Measurements from ENCODE around the gene RAB40B.
"Not testable (repeated sequence)": the region's sequence is repeated elsewhere in the genome, so short reads cannot be mapped to it uniquely, and the experiment has no call there.

RAB40B gene

GRCh38 chr17:82663381-82664275 is 34.9 kb downstream of the RAB40B start:
- Histone ChIP-seq H3K4me1 (ENCODE audit: insufficient read depth, low read length) (no peaks in the 10 kb centered on the region), H3K27me3 (ENCODE audit: insufficient read depth, low read length) (no peaks in the 10 kb centered on the region), H3K4me3 (ENCODE audit: low read length) (no peak overlapping the region), H3K9ac (ENCODE audit: low read depth, low read length) (no peak overlapping the region), H3K27ac (ENCODE audit: low read length) (no peak overlapping the region), H3K36me3 (ENCODE audit: insufficient read depth, low read depth, low read length) (no peaks in the 10 kb centered on the region), H3K9me3 (ENCODE audit: insufficient read depth, low read depth, low read length) (no peaks in the 10 kb centered on the region)

GRCh38 chr17:82662711-82663261 is 35.7 kb downstream of the RAB40B start:
- H3K27me3 ChIP-seq (ENCODE audit: insufficient read depth, low read length): no peaks in the 10 kb centered on the region
- no peaks in the 10 kb centered on the region for H3K4me1 ChIP-seq (ENCODE audit: insufficient read depth, low read length)
- no peak overlapping the region for H3K4me3 ChIP-seq (ENCODE audit: low read length)
- H3K27ac ChIP-seq (ENCODE audit: low read length): no peak overlapping the region
- no peak overlapping the region for H3K9ac ChIP-seq (ENCODE audit: low read depth, low read length)
- no peaks in the 10 kb centered on the region for H3K36me3 ChIP-seq (ENCODE audit: insufficient read depth, low read depth, low read length)
- no peaks in the 10 kb centered on the region for H3K9me3 ChIP-seq (ENCODE audit: insufficient read depth, low read depth, low read length)

- no peak overlapping the region for H3K4me3 ChIP-seq (ENCODE audit: low read length)
- no peaks in the 10 kb centered on the region for H3K9me3 ChIP-seq (ENCODE audit: insufficient read depth, low read depth, low read length)
- no peaks in the 10 kb centered on the region for H3K36me3 ChIP-seq (ENCODE audit: insufficient read depth, low read depth, low read length)
- no peak overlapping the region for H3K27ac ChIP-seq (ENCODE audit: low read length)
- H3K27me3 ChIP-seq (ENCODE audit: insufficient read depth, low read length): no peaks in the 10 kb centered on the region
- H3K9ac ChIP-seq (ENCODE audit: low read depth, low read length): no peak overlapping the region
- no peaks in the 10 kb centered on the region for H3K4me1 ChIP-seq (ENCODE audit: insufficient read depth, low read length)
Observed at GRCh38 chr17:82661717-82662683, 36.5 kb downstream of the RAB40B start.

- no peaks in the 10 kb centered on the region for H3K9me3 ChIP-seq (ENCODE audit: insufficient read depth, low read depth, low read length)
- no peak overlapping the region for H3K27ac ChIP-seq (ENCODE audit: low read length)
- H3K4me3 ChIP-seq (ENCODE audit: low read length): no peak overlapping the region
- no peaks in the 10 kb centered on the region for H3K36me3 ChIP-seq (ENCODE audit: insufficient read depth, low read depth, low read length)
- H3K9ac ChIP-seq (ENCODE audit: low read depth, low read length): no peak overlapping the region
- no peaks in the 10 kb centered on the region for H3K27me3 ChIP-seq (ENCODE audit: insufficient read depth, low read length)
- no peaks in the 10 kb centered on the region for H3K4me1 ChIP-seq (ENCODE audit: insufficient read depth, low read length)
Observed at GRCh38 chr17:82659886-82660285, 38.6 kb downstream of the RAB40B start.

- H3K9me3 ChIP-seq (ENCODE audit: insufficient read depth, low read depth, low read length): no peaks in the 10 kb centered on the region
- H3K9ac ChIP-seq (ENCODE audit: low read depth, low read length): no peak overlapping the region
- H3K27me3 ChIP-seq (ENCODE audit: insufficient read depth, low read length): no peaks in the 10 kb centered on the region
- no peaks in the 10 kb centered on the region for H3K4me1 ChIP-seq (ENCODE audit: insufficient read depth, low read length)
- no peak overlapping the region for H3K27ac ChIP-seq (ENCODE audit: low read length)
- no peaks in the 10 kb centered on the region for H3K36me3 ChIP-seq (ENCODE audit: insufficient read depth, low read depth, low read length)
- no peak overlapping the region for H3K4me3 ChIP-seq (ENCODE audit: low read length)
Observed at GRCh38 chr17:82658796-82659452, 39.6 kb downstream of the RAB40B start.

- H3K36me3 ChIP-seq (ENCODE audit: insufficient read depth, low read depth, low read length): no peaks in the 10 kb centered on the region
- H3K27me3 ChIP-seq (ENCODE audit: insufficient read depth, low read length): no peaks in the 10 kb centered on the region
- H3K27ac ChIP-seq (ENCODE audit: low read length): no peak overlapping the region
- no peak overlapping the region for H3K9ac ChIP-seq (ENCODE audit: low read depth, low read length)
- H3K4me3 ChIP-seq (ENCODE audit: low read length): no peak overlapping the region
- H3K4me1 ChIP-seq (ENCODE audit: insufficient read depth, low read length): no peaks in the 10 kb centered on the region
- H3K9me3 ChIP-seq (ENCODE audit: insufficient read depth, low read depth, low read length): no peaks in the 10 kb centered on the region
Observed at GRCh38 chr17:82658331-82658730, 40.2 kb downstream of the RAB40B start.

GRCh38 chr17:82657926-82658325 is 40.6 kb downstream of the RAB40B start:
- Histone ChIP-seq H3K9ac (ENCODE audit: low read depth, low read length) (no peak overlapping the region), H3K4me1 (ENCODE audit: insufficient read depth, low read length) (no peaks in the 10 kb centered on the region), H3K4me3 (ENCODE audit: low read length) (no peak overlapping the region), H3K36me3 (ENCODE audit: insufficient read depth, low read depth, low read length) (no peaks in the 10 kb centered on the region), H3K27me3 (ENCODE audit: insufficient read depth, low read length) (no peaks in the 10 kb centered on the region), H3K9me3 (ENCODE audit: insufficient read depth, low read depth, low read length) (no peaks in the 10 kb centered on the region), H3K27ac (ENCODE audit: low read length) (no peak overlapping the region)

- H3K4me1 ChIP-seq (ENCODE audit: insufficient read depth, low read length): no peaks in the 10 kb centered on the region
- no peak overlapping the region for H3K4me3 ChIP-seq (ENCODE audit: low read length)
- no peak overlapping the region for H3K9ac ChIP-seq (ENCODE audit: low read depth, low read length)
- no peaks in the 10 kb centered on the region for H3K36me3 ChIP-seq (ENCODE audit: insufficient read depth, low read depth, low read length)
- no peaks in the 10 kb centered on the region for H3K9me3 ChIP-seq (ENCODE audit: insufficient read depth, low read depth, low read length)
- no peaks in the 10 kb centered on the region for H3K27me3 ChIP-seq (ENCODE audit: insufficient read depth, low read length)
- no peak overlapping the region for H3K27ac ChIP-seq (ENCODE audit: low read length)
Observed at GRCh38 chr17:82656266-82656665, 42.2 kb downstream of the RAB40B start.

- no peaks in the 10 kb centered on the region for H3K9me3 ChIP-seq (ENCODE audit: insufficient read depth, low read depth, low read length)
- no peak overlapping the region for H3K4me3 ChIP-seq (ENCODE audit: low read length)
- H3K27ac ChIP-seq (ENCODE audit: low read length): no peak overlapping the region
Observed at GRCh38 chr17:82655523-82655922, 43.0 kb downstream of the RAB40B start.

GRCh38 chr17:82655038-82655479 is 43.4 kb downstream of the RAB40B start:
- Histone ChIP-seq H3K36me3 (ENCODE audit: insufficient read depth, low read depth, low read length) (no peaks in the 10 kb centered on the region), H3K27me3 (ENCODE audit: insufficient read depth, low read length) (no peaks in the 10 kb centered on the region), H3K9me3 (ENCODE audit: insufficient read depth, low read depth, low read length) (no peaks in the 10 kb centered on the region), H3K27ac (ENCODE audit: low read length) (no peak overlapping the region), H3K4me1 (ENCODE audit: insufficient read depth, low read length) (no peaks in the 10 kb centered on the region), H3K4me3 (ENCODE audit: low read length) (no peak overlapping the region), H3K9ac (ENCODE audit: low read depth, low read length) (no peak overlapping the region)

More at GRCh38 chr17:82655523-82655922, 43.0 kb downstream of the RAB40B start:
- H3K27me3 ChIP-seq (ENCODE audit: insufficient read depth, low read length): no peaks in the 10 kb centered on the region
- no peaks in the 10 kb centered on the region for H3K36me3 ChIP-seq (ENCODE audit: insufficient read depth, low read depth, low read length)
- H3K4me1 ChIP-seq (ENCODE audit: insufficient read depth, low read length): no peaks in the 10 kb centered on the region
- H3K9ac ChIP-seq (ENCODE audit: low read depth, low read length): no peak overlapping the region

- not testable (repeated sequence) for H3K9ac ChIP-seq (ENCODE audit: low read depth, low read length); H3K27ac ChIP-seq (ENCODE audit: low read length); H3K4me3 ChIP-seq (ENCODE audit: low read length); H3K27me3 ChIP-seq (ENCODE audit: insufficient read depth, low read length); H3K9me3 ChIP-seq (ENCODE audit: insufficient read depth, low read depth, low read length); H3K36me3 ChIP-seq (ENCODE audit: insufficient read depth, low read depth, low read length); H3K4me1 ChIP-seq (ENCODE audit: insufficient read depth, low read length)
Observed at GRCh38 chr17:82654611-82655010, 43.9 kb downstream of the RAB40B start.
